ENCODE data around the gene ARMC7. TPM values are rescaled to one million over a fixed set of nuclear protein-coding genes. Genes with fewer than 3 reads are reported as not detected.
A peak's percentile ranks its signal among the peaks of the same experiment; 100 is the strongest.

Gene ARMC7
- total and polyA plus RNA-seq, 4 donors = 2.5 to 14.2 (median 9.0) TPM

DNA sequence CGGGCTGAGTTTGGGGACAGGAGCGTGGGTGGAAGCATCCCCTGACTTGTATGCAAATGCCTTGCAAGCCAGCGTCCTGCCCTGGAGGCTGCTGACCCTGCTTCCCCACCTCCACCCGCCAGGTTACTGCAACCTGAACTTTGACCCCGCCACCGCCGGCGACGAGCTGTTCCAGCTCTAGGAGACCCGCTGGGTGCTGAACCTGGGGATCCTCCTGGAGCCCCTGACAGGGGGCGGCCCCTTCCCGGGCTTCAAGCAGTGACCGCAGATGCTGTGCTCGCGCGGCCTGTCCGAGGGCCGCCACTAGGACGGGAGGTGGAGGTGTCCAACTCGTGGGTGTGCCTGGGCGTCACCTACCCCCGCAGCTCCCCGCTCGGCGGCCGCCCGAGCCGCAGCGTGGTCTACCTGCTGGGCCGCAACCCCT, 32.7 kb upstream of the ARMC7 start:
- no peaks in the 10 kb centered on the region for H3K36me3 ChIP-seq (ENCODE audit: control insufficient read depth, insufficient read depth, low read length)
- peaks cover 45% of the 10 kb centered on the region for H3K4me1 ChIP-seq (ENCODE audit: control insufficient read depth, insufficient read depth, low read length)
- H3K4me3 ChIP-seq (ENCODE audit: low read depth, low read length) = peak overlapping the region; percentile 42
- H3K27ac ChIP-seq (ENCODE audit: low read depth, low read length) = no peak overlapping the region
- H3K27me3 ChIP-seq (ENCODE audit: control insufficient read depth, insufficient read depth, low read length) = no peaks in the 10 kb centered on the region
- no peak for DNase-seq (ENCODE audit: low read depth in 4 of 6, low spot score in 6 of 6)
- 15% methylated on average over 29 of the region's 30 CpGs for WGBS (ENCODE audit: insufficient coverage)
- H3K9me3 ChIP-seq (ENCODE audit: control insufficient read depth, insufficient read depth, low read length) = no peaks in the 10 kb centered on the region

DNA sequence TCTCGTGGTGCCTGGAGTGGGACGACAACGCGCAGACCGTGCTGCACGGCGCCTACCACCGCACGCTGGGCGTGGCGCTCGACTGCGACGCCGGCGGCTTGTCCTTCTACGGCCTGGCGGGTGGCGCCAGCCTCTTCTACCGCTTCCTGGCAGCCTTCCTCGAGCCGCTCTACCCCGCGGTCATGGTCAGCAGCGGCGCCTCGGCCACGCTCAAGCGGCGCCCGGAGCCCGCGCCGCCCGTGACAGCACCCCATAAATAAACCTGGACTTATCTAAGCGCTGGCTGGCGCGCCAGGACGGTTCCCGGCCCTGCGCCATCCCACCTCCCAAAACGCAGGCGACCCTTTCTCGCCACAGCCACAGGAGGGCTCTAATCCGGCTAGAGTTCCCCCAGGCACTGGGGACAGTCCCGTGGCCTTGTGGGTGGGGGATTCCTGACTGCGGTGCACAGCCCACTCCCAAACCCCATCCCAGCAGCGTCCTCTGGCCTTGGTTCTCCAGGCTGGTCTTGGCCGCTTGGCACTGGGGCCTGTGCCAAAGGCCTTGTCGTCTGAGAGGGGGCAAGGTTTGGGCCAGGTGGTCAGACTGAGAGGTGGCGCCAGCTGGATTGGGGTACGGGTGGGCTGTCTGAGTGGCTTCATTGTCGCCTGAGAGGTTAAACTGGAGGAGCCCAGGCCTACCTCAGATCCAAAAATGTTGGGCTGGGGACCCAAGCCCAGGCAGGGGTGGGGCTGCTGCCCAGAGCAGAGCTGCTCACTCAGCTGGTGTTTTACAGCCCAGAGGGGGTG, 32.1 kb upstream of the ARMC7 start:
- no peaks in the 10 kb centered on the region for H3K9me3 ChIP-seq (ENCODE audit: control insufficient read depth, insufficient read depth, low read length)
- H3K4me3 ChIP-seq (ENCODE audit: low read depth, low read length) = peak overlapping the region; percentile 42
- no peak overlapping the region for H3K27ac ChIP-seq (ENCODE audit: low read depth, low read length)
- no peaks in the 10 kb centered on the region for H3K27me3 ChIP-seq (ENCODE audit: control insufficient read depth, insufficient read depth, low read length)
- H3K4me1 ChIP-seq (ENCODE audit: control insufficient read depth, insufficient read depth, low read length) = peaks cover 45% of the 10 kb centered on the region
- peak in 2 of 6 donors; percentile 74 to 79 for DNase-seq (ENCODE audit: low read depth in 4 of 6, low spot score in 6 of 6)
- 5% methylated on average over 49 of the region's 53 CpGs for WGBS (ENCODE audit: insufficient coverage)
- H3K36me3 ChIP-seq (ENCODE audit: control insufficient read depth, insufficient read depth, low read length) = no peaks in the 10 kb centered on the region

DNA sequence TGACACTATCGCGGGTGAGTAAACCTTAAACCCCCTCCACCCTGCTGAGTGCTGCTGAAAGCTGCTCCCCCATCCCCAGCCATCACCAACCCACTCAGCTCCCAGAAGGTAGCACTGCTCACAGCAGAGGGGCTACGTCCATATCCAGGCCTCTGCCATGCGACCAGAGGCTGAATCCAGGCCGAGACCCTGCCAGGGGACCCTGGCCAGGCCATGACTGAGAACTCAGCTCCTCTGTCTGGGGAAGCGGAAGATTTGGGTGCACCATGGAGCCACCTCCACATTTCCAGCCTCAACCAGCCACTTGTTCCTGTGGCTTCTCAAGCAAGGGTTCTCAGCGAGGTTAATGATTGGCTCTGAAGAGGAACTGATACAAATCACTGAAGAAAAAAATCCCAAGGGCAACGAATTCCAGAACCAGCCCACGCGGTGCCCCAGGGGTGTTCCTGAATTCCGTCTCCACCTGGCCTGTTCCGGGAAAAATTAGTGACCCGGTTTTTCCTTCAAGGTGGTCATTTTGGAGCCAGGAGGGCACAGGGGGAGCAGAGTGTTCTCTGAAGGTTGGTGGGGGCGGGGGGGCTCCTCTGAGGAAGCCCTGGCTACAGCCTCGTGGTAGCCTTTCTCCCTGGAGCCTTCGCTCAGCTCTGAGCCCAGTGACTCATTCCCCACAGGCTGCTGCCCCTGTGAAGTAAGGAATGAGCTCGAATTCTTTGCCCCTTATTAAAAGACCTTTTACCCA, 31.3 kb upstream of the ARMC7 start:
- Histone ChIP-seq H3K4me1 (ENCODE audit: control insufficient read depth, insufficient read depth, low read length) (peaks cover 43% of the 10 kb centered on the region), H3K27me3 (ENCODE audit: control insufficient read depth, insufficient read depth, low read length) (no peaks in the 10 kb centered on the region), H3K36me3 (ENCODE audit: control insufficient read depth, insufficient read depth, low read length) (no peaks in the 10 kb centered on the region), H3K4me3 (ENCODE audit: low read depth, low read length) (no peak overlapping the region), H3K27ac (ENCODE audit: low read depth, low read length) (no peak overlapping the region), H3K9me3 (ENCODE audit: control insufficient read depth, insufficient read depth, low read length) (no peaks in the 10 kb centered on the region)
- WGBS (ENCODE audit: insufficient coverage) = 72% methylated on average over 13 of the region's 17 CpGs
- DNase-seq (ENCODE audit: low read depth in 4 of 6, low spot score in 6 of 6) = no peak

DNA sequence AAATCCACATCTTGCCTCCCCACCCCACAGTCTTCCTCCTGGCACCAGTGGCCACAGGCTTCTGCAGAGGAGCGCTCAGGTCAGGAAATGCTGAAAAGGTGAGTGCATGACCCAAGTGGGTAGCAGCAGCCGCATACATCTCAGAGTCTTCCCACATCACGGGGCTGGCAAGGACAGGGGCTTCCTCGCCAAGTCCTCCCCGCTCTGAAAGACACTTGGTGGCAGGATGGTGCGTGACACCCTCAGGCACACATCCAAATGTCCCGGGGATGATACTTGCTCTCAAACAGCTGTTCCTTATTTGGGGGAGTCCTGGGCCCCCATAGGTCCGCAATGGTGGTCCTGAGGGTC, 30.8 kb upstream of the ARMC7 start:
- Histone ChIP-seq H3K4me1 (ENCODE audit: control insufficient read depth, insufficient read depth, low read length) (peaks cover 38% of the 10 kb centered on the region), H3K4me3 (ENCODE audit: low read depth, low read length) (no peak overlapping the region), H3K36me3 (ENCODE audit: control insufficient read depth, insufficient read depth, low read length) (no peaks in the 10 kb centered on the region), H3K27ac (ENCODE audit: low read depth, low read length) (no peak overlapping the region), H3K27me3 (ENCODE audit: control insufficient read depth, insufficient read depth, low read length) (no peaks in the 10 kb centered on the region), H3K9me3 (ENCODE audit: control insufficient read depth, insufficient read depth, low read length) (no peaks in the 10 kb centered on the region)
- no peak for DNase-seq (ENCODE audit: low read depth in 4 of 6, low spot score in 6 of 6)
- WGBS (ENCODE audit: insufficient coverage) = 81% methylated on average over 7 of the region's 8 CpGs

DNA sequence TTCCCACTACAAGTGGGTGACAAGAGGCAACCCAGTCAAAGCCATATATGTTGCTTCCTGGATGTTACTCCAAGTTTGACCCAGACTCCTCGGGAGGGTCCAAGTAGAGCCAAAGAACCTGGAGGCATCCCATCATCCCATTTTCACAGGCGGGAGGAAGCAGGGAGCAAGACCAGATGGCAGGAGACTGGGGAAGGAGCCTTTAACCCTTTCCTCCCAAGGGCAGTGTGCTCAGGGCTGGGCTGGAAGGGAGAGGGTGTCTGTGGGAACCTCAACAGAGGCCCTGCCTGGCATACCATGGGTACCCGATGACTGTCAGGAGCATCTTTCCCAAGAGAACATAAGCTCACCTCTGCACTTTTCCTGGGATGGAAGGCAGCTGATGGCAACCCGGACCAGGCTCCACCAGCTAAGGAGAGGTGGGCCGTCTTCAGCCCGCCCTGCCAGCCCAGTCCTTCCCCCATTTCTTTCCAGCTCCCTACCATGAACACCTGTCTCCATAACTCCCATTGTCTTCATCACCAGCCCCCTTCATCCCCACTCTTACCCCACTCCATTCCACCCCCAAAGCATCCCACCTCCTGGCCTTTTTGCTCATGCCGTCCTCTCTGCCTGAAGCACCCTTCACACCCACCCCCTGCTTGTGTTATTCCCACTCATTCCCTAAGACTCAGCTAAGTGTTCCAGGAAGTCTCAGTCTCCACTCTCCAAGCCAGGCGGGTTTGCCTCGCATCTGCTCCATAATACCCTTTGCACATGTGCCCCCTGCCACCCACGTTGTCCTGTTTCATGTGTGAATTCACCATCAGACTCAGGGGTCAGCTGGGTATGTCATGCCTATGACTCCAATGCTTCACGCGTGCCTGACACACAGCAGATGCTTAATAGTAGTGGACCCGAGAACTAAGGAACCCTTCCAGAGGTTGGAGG, 27.9 kb upstream of the ARMC7 start:
- Histone ChIP-seq H3K4me3 (ENCODE audit: low read depth, low read length) (no peak overlapping the region), H3K27ac (ENCODE audit: low read depth, low read length) (no peak overlapping the region), H3K36me3 (ENCODE audit: control insufficient read depth, insufficient read depth, low read length) (no peaks in the 10 kb centered on the region), H3K27me3 (ENCODE audit: control insufficient read depth, insufficient read depth, low read length) (peaks cover 2% of the 10 kb centered on the region), H3K4me1 (ENCODE audit: control insufficient read depth, insufficient read depth, low read length) (peaks cover 31% of the 10 kb centered on the region), H3K9me3 (ENCODE audit: control insufficient read depth, insufficient read depth, low read length) (no peaks in the 10 kb centered on the region)
- DNase-seq (ENCODE audit: low read depth in 4 of 6, low spot score in 6 of 6) = no peak
- WGBS (ENCODE audit: insufficient coverage) = 78% methylated on average over 11 of the region's 13 CpGs

DNA sequence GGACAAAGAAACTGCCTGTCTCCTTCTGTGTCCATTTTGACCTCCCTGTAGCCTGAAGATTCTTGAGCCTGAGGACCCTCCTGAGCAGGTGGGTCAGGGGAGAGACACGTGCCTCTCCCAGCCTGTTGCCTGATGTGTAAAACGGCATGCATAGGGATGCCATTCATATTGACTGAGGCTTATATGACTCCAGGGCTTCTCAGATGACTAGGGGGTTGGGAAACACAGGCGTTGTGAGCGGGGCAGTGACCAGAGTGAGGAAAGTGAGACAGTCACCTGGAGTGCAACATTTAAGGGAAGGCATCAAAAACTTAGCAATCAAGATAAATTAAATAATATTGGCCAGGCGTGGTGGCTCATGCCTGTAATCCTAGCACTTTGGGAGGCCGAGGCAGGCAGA, 27.1 kb upstream of the ARMC7 start:
- no peak overlapping the region for H3K4me3 ChIP-seq (ENCODE audit: low read depth, low read length)
- no peak overlapping the region for H3K27ac ChIP-seq (ENCODE audit: low read depth, low read length)
- 45% methylated on average over 4 of the region's 6 CpGs for WGBS (ENCODE audit: insufficient coverage)
- no peaks in the 10 kb centered on the region for H3K36me3 ChIP-seq (ENCODE audit: control insufficient read depth, insufficient read depth, low read length)
- peaks cover 29% of the 10 kb centered on the region for H3K4me1 ChIP-seq (ENCODE audit: control insufficient read depth, insufficient read depth, low read length)
- no peaks in the 10 kb centered on the region for H3K9me3 ChIP-seq (ENCODE audit: control insufficient read depth, insufficient read depth, low read length)
- H3K27me3 ChIP-seq (ENCODE audit: control insufficient read depth, insufficient read depth, low read length) = peaks cover 4% of the 10 kb centered on the region
- no peak for DNase-seq (ENCODE audit: low read depth in 4 of 6, low spot score in 6 of 6)

DNA sequence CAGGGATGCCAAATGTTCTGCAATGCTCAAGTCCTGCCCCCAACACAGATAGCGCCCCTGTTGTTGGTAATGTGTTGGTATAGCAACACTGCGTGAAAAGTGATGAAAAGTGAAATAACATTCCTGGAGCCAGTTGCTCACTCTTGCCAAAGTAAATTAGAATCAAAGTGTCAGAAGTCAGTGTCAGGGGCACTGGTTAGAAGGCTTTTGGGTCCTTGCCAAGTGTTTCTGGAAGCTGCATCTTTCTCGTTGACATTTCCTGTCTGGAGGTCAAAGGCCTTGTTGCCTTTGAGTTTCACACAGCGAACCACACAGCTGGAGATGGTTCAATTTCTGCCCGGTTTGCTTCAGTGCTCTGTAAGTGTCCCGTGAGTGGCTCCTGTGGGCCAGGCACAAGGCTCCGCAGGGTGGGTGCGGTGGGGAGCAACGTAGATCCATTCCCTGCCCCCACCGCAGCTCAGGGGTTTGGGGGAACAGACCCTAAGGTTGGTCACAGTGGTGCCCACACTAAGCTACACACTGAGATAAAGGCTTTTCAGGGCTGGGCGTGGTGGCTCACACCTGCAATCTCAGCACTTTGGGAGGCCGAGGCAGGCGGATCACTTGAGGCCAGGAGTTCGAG, 25.6 kb upstream of the ARMC7 start:
- H3K27ac ChIP-seq (ENCODE audit: low read depth, low read length) = no peak overlapping the region
- H3K36me3 ChIP-seq (ENCODE audit: control insufficient read depth, insufficient read depth, low read length) = no peaks in the 10 kb centered on the region
- no peak overlapping the region for H3K4me3 ChIP-seq (ENCODE audit: low read depth, low read length)
- no peaks in the 10 kb centered on the region for H3K9me3 ChIP-seq (ENCODE audit: control insufficient read depth, insufficient read depth, low read length)
- WGBS (ENCODE audit: insufficient coverage) = 58% methylated on average over 12 of the region's 14 CpGs
- DNase-seq (ENCODE audit: low read depth in 4 of 6, low spot score in 6 of 6) = peak in 1 of 6 donors; percentile 69
- peaks cover 30% of the 10 kb centered on the region for H3K4me1 ChIP-seq (ENCODE audit: control insufficient read depth, insufficient read depth, low read length)
- peaks cover 10% of the 10 kb centered on the region for H3K27me3 ChIP-seq (ENCODE audit: control insufficient read depth, insufficient read depth, low read length)

DNA sequence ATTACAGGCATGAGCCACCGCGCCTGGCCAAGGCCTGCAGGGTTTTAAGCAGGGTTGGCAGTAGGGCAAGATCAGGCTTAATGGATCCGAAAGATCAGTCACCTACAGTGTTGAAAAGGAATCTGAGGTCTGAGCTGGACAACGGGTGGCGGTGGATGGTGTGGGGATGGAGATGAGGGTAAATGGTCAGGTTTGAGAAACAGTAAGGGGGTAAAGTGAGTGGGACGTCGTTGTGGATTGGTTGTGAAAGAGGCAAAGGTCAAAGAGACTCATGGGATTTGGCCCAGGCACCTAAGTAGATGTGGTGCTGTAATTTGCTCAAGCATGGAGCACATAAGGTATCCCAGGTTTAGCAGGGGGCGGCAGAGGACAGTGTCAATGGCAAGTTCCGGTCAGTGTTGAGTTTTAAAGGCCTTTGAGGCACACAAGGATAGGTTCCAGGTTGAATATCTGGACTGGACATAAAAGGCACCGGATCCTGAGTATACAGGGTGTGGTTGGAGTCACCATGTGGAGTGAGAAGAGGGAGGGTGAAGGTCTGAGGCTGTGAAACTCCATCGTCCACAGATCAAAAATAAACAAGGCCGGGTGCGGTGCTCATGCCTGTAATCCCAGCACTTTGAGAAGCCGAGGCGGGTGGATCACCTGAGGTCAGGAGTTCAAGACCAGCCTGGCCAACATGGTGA, 23.1 kb upstream of the ARMC7 start:
- DNase-seq (ENCODE audit: low read depth in 4 of 6, low spot score in 6 of 6) = no peak

DNA sequence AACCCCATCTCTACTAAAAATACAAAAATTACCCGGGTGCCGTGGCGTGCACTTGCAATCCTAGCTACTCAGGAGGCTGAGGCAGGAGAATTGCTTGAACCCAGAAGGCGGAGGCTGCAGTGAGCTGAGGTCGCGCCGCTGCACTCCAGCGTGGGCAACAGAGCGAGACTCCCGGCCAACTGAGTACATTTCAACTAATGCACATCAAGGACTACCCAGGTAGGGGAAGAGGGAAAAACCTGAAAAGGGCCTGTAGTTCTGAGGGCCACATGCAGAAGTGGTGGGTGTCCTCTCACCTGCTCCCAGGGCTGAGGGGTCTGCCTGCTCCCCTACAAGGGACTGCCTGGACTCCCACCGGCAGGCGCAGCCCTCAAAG, 22.6 kb upstream of the ARMC7 start:
- peak overlapping the region; percentile 22 for H3K4me3 ChIP-seq (ENCODE audit: low read depth, low read length)
- H3K4me1 ChIP-seq (ENCODE audit: control insufficient read depth, insufficient read depth, low read length) = peaks cover 34% of the 10 kb centered on the region
- no peak for DNase-seq (ENCODE audit: low read depth in 4 of 6, low spot score in 6 of 6)
- WGBS (ENCODE audit: insufficient coverage) = 39% methylated on average over 3 of the region's 12 CpGs
- no peaks in the 10 kb centered on the region for H3K36me3 ChIP-seq (ENCODE audit: control insufficient read depth, insufficient read depth, low read length)
- peaks cover 10% of the 10 kb centered on the region for H3K27me3 ChIP-seq (ENCODE audit: control insufficient read depth, insufficient read depth, low read length)
- no peaks in the 10 kb centered on the region for H3K9me3 ChIP-seq (ENCODE audit: control insufficient read depth, insufficient read depth, low read length)
- peak overlapping the region; percentile 63 for H3K27ac ChIP-seq (ENCODE audit: low read depth, low read length)

More for the DNA sequence above, 23.1 kb upstream of the ARMC7 start:
- Histone ChIP-seq H3K27me3 (ENCODE audit: control insufficient read depth, insufficient read depth, low read length) (peaks cover 10% of the 10 kb centered on the region), H3K4me3 (ENCODE audit: low read depth, low read length) (no peak overlapping the region), H3K36me3 (ENCODE audit: control insufficient read depth, insufficient read depth, low read length) (no peaks in the 10 kb centered on the region), H3K4me1 (ENCODE audit: control insufficient read depth, insufficient read depth, low read length) (peaks cover 32% of the 10 kb centered on the region), H3K27ac (ENCODE audit: low read depth, low read length) (no peak overlapping the region), H3K9me3 (ENCODE audit: control insufficient read depth, insufficient read depth, low read length) (no peaks in the 10 kb centered on the region)
- 84% methylated on average over 13 of the region's 15 CpGs for WGBS (ENCODE audit: insufficient coverage)
